ENCODE data around the gene NCKAP5.

The NCKAP5 gene

DNA sequence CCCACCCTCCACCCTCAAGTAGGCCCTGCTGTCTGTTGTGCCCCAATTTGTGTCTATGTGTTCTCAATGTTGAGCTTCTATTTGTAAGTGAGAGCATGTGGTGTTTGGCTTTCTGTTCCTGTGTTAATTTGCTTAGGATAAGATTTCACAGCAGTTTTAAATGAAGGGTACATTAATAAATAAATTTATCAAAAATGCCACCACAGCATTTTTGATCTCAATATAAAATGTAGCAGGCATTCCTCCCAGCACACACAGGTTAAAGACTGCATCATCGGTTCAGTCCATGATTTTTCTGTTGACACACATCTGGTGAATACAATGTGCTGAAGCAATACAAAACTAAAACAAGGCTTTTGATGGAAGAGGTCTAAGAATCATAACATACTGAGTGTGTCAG, 486.2 kb downstream of the NCKAP5 start:
- no CpG with 5 or more reads among the region's 1 CpG for WGBS (ENCODE audit: extremely low coverage, insufficient coverage, low lambda C conversion rate)

DNA sequence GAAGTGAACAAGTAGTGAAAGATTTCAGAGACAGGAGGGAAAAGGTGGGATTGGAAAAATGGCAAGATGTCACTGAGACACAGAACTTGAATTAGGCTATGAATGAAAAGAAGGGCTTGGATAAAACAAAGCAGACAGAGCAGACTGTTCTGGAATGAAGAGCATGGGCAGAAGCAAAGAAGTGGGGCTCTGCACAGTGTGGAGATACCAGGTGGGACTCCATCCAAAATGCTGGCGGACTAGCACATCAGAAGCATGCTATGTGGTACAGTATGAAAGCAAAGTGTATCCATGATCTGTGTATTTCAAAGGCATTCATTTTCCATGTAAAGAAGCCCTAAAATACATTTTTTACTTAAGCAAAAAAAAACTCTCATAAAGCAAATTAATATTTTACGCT, 487.4 kb downstream of the NCKAP5 start:
- Histone ChIP-seq H4K8ac (ENCODE audit: low read depth, low read length) (no peak overlapping the region), H3K4me3 (ENCODE audit: low read length) (no peak overlapping the region), H3K4ac (ENCODE audit: low read depth, low read length) (no peak overlapping the region), H3K79me2 (ENCODE audit: control insufficient read depth, insufficient read depth, low read length) (no peaks in the 10 kb centered on the region), H3K27me3 (ENCODE audit: insufficient read depth, low read length, poor library complexity) (no peaks in the 10 kb centered on the region), H2BK120ac (ENCODE audit: low read depth, low read length) (no peak overlapping the region), H3K27ac (ENCODE audit: low read depth, low read length) (no peak overlapping the region), H2AK5ac (ENCODE audit: low read length) (no peak overlapping the region), H3K23ac (ENCODE audit: low read length) (no peak overlapping the region), H3K4me2 (ENCODE audit: low read length) (no peak overlapping the region), H2BK5ac (ENCODE audit: low read length) (no peak overlapping the region), H3K9ac (ENCODE audit: low read length) (no peak overlapping the region), H4K5ac (ENCODE audit: low read length) (no peak overlapping the region), H3K18ac (ENCODE audit: low read length) (no peak overlapping the region), H3K36me3 (ENCODE audit: control insufficient read depth, insufficient read depth, low read length) (no peaks in the 10 kb centered on the region), H3K79me1 (ENCODE audit: low read length) (no peaks in the 10 kb centered on the region), H2BK15ac (replicated peaks; ENCODE audit: low read depth) (no peak overlapping the region), H3K4me1 (ENCODE audit: control insufficient read depth, low read depth, low read length) (no peaks in the 10 kb centered on the region), H3K56ac (ENCODE audit: low read length) (no peak overlapping the region)
- WGBS (ENCODE audit: extremely low coverage, insufficient coverage, low lambda C conversion rate): no CpG with 5 or more reads among the region's 2 CpGs
- DNase-seq: no peak

More for the DNA sequence above, 486.2 kb downstream of the NCKAP5 start:
- no peak overlapping the region for H2BK120ac ChIP-seq (ENCODE audit: low read depth, low read length)
- H3K18ac ChIP-seq (ENCODE audit: low read length): no peak overlapping the region
- no peak overlapping the region for H2AK5ac ChIP-seq (ENCODE audit: low read length)
- no peaks in the 10 kb centered on the region for H3K79me1 ChIP-seq (ENCODE audit: low read length)
- H3K56ac ChIP-seq (ENCODE audit: low read length): no peak overlapping the region
- no peak overlapping the region for H3K23ac ChIP-seq (ENCODE audit: low read length)
- H3K27me3 ChIP-seq (ENCODE audit: insufficient read depth, low read length, poor library complexity): no peaks in the 10 kb centered on the region
- no peak for DNase-seq
- no peak overlapping the region for H2BK15ac ChIP-seq (replicated peaks; ENCODE audit: low read depth)
- no peak overlapping the region for H3K9ac ChIP-seq (ENCODE audit: low read length)
- no peaks in the 10 kb centered on the region for H3K79me2 ChIP-seq (ENCODE audit: control insufficient read depth, insufficient read depth, low read length)
- no peak overlapping the region for H3K4ac ChIP-seq (ENCODE audit: low read depth, low read length)
- H3K36me3 ChIP-seq (ENCODE audit: control insufficient read depth, insufficient read depth, low read length): no peaks in the 10 kb centered on the region
- H3K4me2 ChIP-seq (ENCODE audit: low read length): no peak overlapping the region
- H3K4me3 ChIP-seq (ENCODE audit: low read length): no peak overlapping the region
- no peak overlapping the region for H4K5ac ChIP-seq (ENCODE audit: low read length)
- no peak overlapping the region for H4K8ac ChIP-seq (ENCODE audit: low read depth, low read length)
- H2BK5ac ChIP-seq (ENCODE audit: low read length): no peak overlapping the region
- H3K4me1 ChIP-seq (ENCODE audit: control insufficient read depth, low read depth, low read length): no peaks in the 10 kb centered on the region
- no peak overlapping the region for H3K27ac ChIP-seq (ENCODE audit: low read depth, low read length)

DNA sequence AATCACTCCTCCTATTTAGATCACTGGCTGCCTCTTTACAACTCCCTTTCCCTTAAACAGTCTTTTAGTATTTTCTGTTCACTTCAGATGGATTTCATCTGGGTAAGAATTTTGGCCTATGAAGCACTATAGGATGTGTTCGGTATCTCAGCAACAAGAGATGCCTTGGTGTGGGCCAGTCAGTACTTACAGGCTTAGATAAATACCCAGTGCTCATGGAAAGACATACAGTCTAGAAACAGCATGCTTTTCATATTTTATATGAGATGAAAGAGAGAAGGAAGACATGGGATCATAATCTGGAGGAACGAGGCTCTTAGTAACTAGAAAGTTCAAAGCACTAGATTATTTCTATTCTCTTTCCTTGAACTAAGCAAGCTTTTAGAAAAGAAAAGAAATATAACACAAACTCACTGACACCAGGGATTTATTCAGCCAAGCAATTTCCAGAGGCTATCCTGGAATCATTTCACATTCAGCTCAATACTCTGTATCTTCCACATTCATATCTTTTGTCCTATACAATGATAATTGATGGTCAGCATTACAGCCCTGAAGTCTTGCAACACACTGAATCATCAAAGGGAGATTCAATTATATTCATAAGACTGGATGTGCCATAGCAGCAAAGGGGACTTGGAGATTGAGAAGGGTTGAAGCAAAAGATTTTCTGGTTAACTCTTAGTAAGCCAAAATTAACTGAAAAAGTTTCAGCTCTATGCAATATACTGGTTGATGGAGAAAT, 489.4 kb downstream of the NCKAP5 start:
- no peak overlapping the region for H3K4me2 ChIP-seq (ENCODE audit: low read length)
- H2BK15ac ChIP-seq (replicated peaks; ENCODE audit: low read depth): no peak overlapping the region
- no peak overlapping the region for H3K18ac ChIP-seq (ENCODE audit: low read length)
- no peak overlapping the region for H3K9ac ChIP-seq (ENCODE audit: low read length)
- H2BK5ac ChIP-seq (ENCODE audit: low read length): no peak overlapping the region
- no peaks in the 10 kb centered on the region for H3K4me1 ChIP-seq (ENCODE audit: control insufficient read depth, low read depth, low read length)
- no peaks in the 10 kb centered on the region for H3K79me1 ChIP-seq (ENCODE audit: low read length)
- no peak overlapping the region for H3K27ac ChIP-seq (ENCODE audit: low read depth, low read length)
- no peak overlapping the region for H4K5ac ChIP-seq (ENCODE audit: low read length)
- no peak overlapping the region for H4K8ac ChIP-seq (ENCODE audit: low read depth, low read length)
- H3K4ac ChIP-seq (ENCODE audit: low read depth, low read length): no peak overlapping the region
- no peaks in the 10 kb centered on the region for H3K36me3 ChIP-seq (ENCODE audit: control insufficient read depth, insufficient read depth, low read length)
- DNase-seq: no peak
- H3K4me3 ChIP-seq (ENCODE audit: low read length): no peak overlapping the region
- H2BK120ac ChIP-seq (ENCODE audit: low read depth, low read length): no peak overlapping the region
- no peak overlapping the region for H2AK5ac ChIP-seq (ENCODE audit: low read length)
- H3K56ac ChIP-seq (ENCODE audit: low read length): no peak overlapping the region
- H3K27me3 ChIP-seq (ENCODE audit: insufficient read depth, low read length, poor library complexity): no peaks in the 10 kb centered on the region
- no peaks in the 10 kb centered on the region for H3K79me2 ChIP-seq (ENCODE audit: control insufficient read depth, insufficient read depth, low read length)
- WGBS (ENCODE audit: extremely low coverage, insufficient coverage, low lambda C conversion rate): no CpG with 5 or more reads among the region's 2 CpGs
- no peak overlapping the region for H3K23ac ChIP-seq (ENCODE audit: low read length)

DNA sequence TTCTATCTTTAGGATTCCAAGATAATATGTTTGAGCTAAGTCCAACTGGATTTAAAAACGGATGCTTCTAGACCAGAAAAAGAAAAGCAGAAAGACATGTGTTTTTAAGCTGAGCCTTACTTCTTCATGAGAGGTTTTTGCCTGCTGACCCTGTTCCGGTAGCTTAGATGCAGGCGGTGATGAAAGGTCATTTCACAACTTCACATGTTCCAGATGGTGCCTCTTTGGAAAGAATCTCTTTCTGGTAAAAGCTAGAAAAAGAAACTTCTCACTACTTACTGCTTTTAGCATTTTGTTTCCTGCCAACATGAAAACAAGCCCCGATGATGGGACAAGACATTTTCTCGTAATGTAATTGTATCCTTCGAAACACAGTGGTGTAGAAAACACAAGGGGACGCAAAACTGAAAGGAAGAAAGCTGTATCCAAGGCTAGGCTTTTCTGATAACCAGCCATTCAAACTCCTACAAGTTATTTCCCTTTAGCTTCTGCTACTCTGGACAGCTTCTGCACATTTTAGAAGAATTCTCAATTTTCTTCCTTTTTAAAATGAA, 490.9 kb downstream of the NCKAP5 start:
- H3K79me1 ChIP-seq (ENCODE audit: low read length): no peaks in the 10 kb centered on the region
- no peak overlapping the region for H2BK120ac ChIP-seq (ENCODE audit: low read depth, low read length)
- H2BK5ac ChIP-seq (ENCODE audit: low read length): no peak overlapping the region
- no peak overlapping the region for H3K18ac ChIP-seq (ENCODE audit: low read length)
- H4K5ac ChIP-seq (ENCODE audit: low read length): no peak overlapping the region
- H3K36me3 ChIP-seq (ENCODE audit: control insufficient read depth, insufficient read depth, low read length): no peaks in the 10 kb centered on the region
- H3K27me3 ChIP-seq (ENCODE audit: insufficient read depth, low read length, poor library complexity): no peaks in the 10 kb centered on the region
- no peak overlapping the region for H3K23ac ChIP-seq (ENCODE audit: low read length)
- H3K4ac ChIP-seq (ENCODE audit: low read depth, low read length): no peak overlapping the region
- no peaks in the 10 kb centered on the region for H3K79me2 ChIP-seq (ENCODE audit: control insufficient read depth, insufficient read depth, low read length)
- no peak overlapping the region for H3K56ac ChIP-seq (ENCODE audit: low read length)
- no peak for DNase-seq
- no peak overlapping the region for H3K9ac ChIP-seq (ENCODE audit: low read length)
- no peak overlapping the region for H2AK5ac ChIP-seq (ENCODE audit: low read length)
- H4K8ac ChIP-seq (ENCODE audit: low read depth, low read length): no peak overlapping the region
- no peak overlapping the region for H3K4me2 ChIP-seq (ENCODE audit: low read length)
- H3K4me3 ChIP-seq (ENCODE audit: low read length): no peak overlapping the region
- H3K4me1 ChIP-seq (ENCODE audit: control insufficient read depth, low read depth, low read length): no peaks in the 10 kb centered on the region
- H3K27ac ChIP-seq (ENCODE audit: low read depth, low read length): no peak overlapping the region
- no peak overlapping the region for H2BK15ac ChIP-seq (replicated peaks; ENCODE audit: low read depth)
- WGBS (ENCODE audit: extremely low coverage, insufficient coverage, low lambda C conversion rate): no CpG with 5 or more reads among the region's 7 CpGs

DNA sequence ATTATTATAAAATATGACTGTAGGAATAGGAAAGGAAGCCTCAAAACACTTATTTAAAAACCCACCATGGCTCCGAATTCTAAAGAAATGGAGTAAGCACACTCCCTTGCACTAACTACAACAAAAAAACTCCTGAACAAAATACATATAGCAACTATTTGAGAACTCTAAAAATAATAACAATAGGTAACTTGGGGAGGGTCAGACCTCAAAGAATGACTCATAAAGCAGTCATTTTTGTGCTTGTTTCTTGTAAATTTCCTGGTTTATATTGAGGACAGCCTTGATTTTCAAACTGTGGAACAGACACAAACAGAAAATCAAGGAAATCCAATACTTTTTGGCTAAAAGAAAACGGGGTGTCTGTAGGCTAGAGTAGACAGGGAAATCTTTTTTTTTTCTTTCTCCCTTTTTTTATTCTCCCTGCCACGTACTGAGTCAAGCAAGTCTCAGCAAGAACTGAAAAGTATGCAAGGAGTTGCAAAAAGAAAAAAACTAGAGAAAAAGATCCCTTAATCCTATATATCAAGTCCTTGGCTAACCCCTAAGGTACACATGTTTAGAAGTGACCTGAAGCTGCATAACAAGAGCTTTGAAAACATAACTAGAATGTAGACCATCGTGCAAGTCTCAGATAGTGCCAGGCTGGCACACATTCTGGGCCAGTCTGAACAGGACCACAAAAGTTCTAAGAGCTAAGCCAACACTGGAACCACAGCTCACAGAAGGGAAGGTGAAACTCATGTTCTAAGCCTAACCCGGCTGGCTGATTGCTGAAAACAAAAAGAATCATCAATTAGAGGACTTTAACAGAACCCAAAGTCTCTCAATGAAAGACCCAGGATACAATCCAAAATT, 495.2 kb downstream of the NCKAP5 start:
- Histone ChIP-seq H3K27me3 (ENCODE audit: insufficient read depth, low read length, poor library complexity) (no peaks in the 10 kb centered on the region), H3K56ac (ENCODE audit: low read length) (no peak overlapping the region), H3K4me2 (ENCODE audit: low read length) (no peak overlapping the region), H3K79me1 (ENCODE audit: low read length) (no peaks in the 10 kb centered on the region), H3K23ac (ENCODE audit: low read length) (no peak overlapping the region), H3K4ac (ENCODE audit: low read depth, low read length) (no peak overlapping the region), H2BK120ac (ENCODE audit: low read depth, low read length) (no peak overlapping the region), H3K9ac (ENCODE audit: low read length) (no peak overlapping the region), H3K18ac (ENCODE audit: low read length) (no peak overlapping the region), H3K4me1 (ENCODE audit: control insufficient read depth, low read depth, low read length) (no peaks in the 10 kb centered on the region), H4K5ac (ENCODE audit: low read length) (no peak overlapping the region), H3K36me3 (ENCODE audit: control insufficient read depth, insufficient read depth, low read length) (no peaks in the 10 kb centered on the region), H2BK15ac (replicated peaks; ENCODE audit: low read depth) (no peak overlapping the region), H3K4me3 (ENCODE audit: low read length) (no peak overlapping the region), H2BK5ac (ENCODE audit: low read length) (no peak overlapping the region), H4K8ac (ENCODE audit: low read depth, low read length) (no peak overlapping the region), H3K79me2 (ENCODE audit: control insufficient read depth, insufficient read depth, low read length) (no peaks in the 10 kb centered on the region), H3K27ac (ENCODE audit: low read depth, low read length) (no peak overlapping the region), H2AK5ac (ENCODE audit: low read length) (no peak overlapping the region)
- WGBS (ENCODE audit: extremely low coverage, insufficient coverage, low lambda C conversion rate): no CpG with 5 or more reads among the region's 5 CpGs
- DNase-seq: no peak
